D341Med (cell line): ENCODE data around the gene SND1.

Experiments
- DNase-seq: peaks from one replicate; pipeline ENCODE4 v3.0.0; 2012; ENCODE audit warnings: low spot score

The SND1 gene

GRCh38 chr7:127871226-127871625 lies 219.2 kb downstream of the SND1 start:
- DNase-seq, result no peak

- no peak for DNase-seq
These were observed 220.1 kb downstream of the SND1 start for GRCh38 chr7:127872122-127872521.

GRCh38 chr7:127873151-127873550 lies 221.2 kb downstream of the SND1 start:
- peak; percentile 72 for DNase-seq

GRCh38 chr7:127873715-127874636 lies 222.0 kb downstream of the SND1 start:
- no peak for DNase-seq

GRCh38 chr7:127874951-127875608 lies 223.1 kb downstream of the SND1 start:
- no peak for DNase-seq

- no peak for DNase-seq
These were observed 224.4 kb downstream of the SND1 start for GRCh38 chr7:127876393-127876792.

GRCh38 chr7:127877951-127878350 lies 226.0 kb downstream of the SND1 start:
- DNase-seq, result no peak

GRCh38 chr7:127878791-127879190 lies 226.8 kb downstream of the SND1 start:
- no peak for DNase-seq

GRCh38 chr7:127879436-127879835 lies 227.4 kb downstream of the SND1 start:
- no peak for DNase-seq

- DNase-seq, result no peak
These were observed 227.9 kb downstream of the SND1 start for GRCh38 chr7:127879942-127880341.

GRCh38 chr7:127880454-127880853 lies 228.5 kb downstream of the SND1 start:
- DNase-seq, result no peak

- no peak for DNase-seq
These were observed 229.6 kb downstream of the SND1 start for GRCh38 chr7:127881564-127881963.

GRCh38 chr7:127882313-127882920 lies 230.4 kb downstream of the SND1 start:
- no peak for DNase-seq

- no peak for DNase-seq
These were observed 232.1 kb downstream of the SND1 start for GRCh38 chr7:127884066-127884559.

GRCh38 chr7:127885222-127885772 lies 233.3 kb downstream of the SND1 start:
- DNase-seq, result no peak

- peak; percentile 56 for DNase-seq
These were observed 233.8 kb downstream of the SND1 start for GRCh38 chr7:127885843-127886242.

- no peak for DNase-seq
These were observed 234.3 kb downstream of the SND1 start for GRCh38 chr7:127886248-127886647.

GRCh38 chr7:127887096-127887495 lies 235.1 kb downstream of the SND1 start:
- no peak for DNase-seq

- no peak for DNase-seq
These were observed 235.6 kb downstream of the SND1 start for GRCh38 chr7:127887631-127888030.

- DNase-seq, result no peak
These were observed 236.4 kb downstream of the SND1 start for GRCh38 chr7:127888411-127888810.

GRCh38 chr7:127888825-127889224 lies 236.8 kb downstream of the SND1 start:
- no peak for DNase-seq

GRCh38 chr7:127889677-127890076 lies 237.7 kb downstream of the SND1 start:
- no peak for DNase-seq
